Panc1 (cell line): ENCODE measurements around the gene GHRHR.

Source experiments
- POLR2AphosphoS5 ChIP-seq: IDR thresholded peaks from 2 replicates; pipeline ENCODE4 v1.6.1; 2012; ENCODE audit warnings: mild to moderate bottlenecking, low read depth, low read length, moderate library complexity
- TF ChIP-seq, protein P1 (sequence below): fragments of 450-650 bp; IDR thresholded peaks from 2 replicates; pipeline ENCODE4 v1.5.1; 2017; ENCODE audit warnings: mild to moderate bottlenecking

DNA sequence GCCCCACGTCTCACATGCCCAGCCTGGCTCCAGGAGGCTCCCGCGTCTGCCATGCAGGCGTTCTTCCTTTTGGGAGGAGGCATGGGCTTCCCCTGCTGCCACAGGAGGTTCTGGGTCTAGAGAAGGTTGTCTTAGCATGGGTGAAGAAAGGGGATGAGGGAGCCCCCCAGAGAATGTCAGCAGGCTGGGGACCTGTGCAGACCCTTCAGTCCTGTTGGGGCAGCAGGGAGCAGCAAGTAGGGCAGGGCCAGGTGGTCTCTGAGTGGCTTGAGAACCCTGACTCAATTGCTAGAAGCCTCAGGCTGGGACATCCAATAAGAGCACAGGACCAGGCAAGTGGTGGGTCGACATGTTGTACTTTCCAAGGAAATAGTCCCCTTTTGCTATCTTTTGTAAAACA is 54.0 kb downstream of the GHRHR start:
- TF ChIP-seq, protein P1, sequence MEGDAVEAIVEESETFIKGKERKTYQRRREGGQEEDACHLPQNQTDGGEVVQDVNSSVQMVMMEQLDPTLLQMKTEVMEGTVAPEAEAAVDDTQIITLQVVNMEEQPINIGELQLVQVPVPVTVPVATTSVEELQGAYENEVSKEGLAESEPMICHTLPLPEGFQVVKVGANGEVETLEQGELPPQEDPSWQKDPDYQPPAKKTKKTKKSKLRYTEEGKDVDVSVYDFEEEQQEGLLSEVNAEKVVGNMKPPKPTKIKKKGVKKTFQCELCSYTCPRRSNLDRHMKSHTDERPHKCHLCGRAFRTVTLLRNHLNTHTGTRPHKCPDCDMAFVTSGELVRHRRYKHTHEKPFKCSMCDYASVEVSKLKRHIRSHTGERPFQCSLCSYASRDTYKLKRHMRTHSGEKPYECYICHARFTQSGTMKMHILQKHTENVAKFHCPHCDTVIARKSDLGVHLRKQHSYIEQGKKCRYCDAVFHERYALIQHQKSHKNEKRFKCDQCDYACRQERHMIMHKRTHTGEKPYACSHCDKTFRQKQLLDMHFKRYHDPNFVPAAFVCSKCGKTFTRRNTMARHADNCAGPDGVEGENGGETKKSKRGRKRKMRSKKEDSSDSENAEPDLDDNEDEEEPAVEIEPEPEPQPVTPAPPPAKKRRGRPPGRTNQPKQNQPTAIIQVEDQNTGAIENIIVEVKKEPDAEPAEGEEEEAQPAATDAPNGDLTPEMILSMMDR = no peak
- no peak for TF ChIP-seq POLR2AphosphoS5
